ENCODE measurements around the gene NATD1.

The NATD1 gene

DNA sequence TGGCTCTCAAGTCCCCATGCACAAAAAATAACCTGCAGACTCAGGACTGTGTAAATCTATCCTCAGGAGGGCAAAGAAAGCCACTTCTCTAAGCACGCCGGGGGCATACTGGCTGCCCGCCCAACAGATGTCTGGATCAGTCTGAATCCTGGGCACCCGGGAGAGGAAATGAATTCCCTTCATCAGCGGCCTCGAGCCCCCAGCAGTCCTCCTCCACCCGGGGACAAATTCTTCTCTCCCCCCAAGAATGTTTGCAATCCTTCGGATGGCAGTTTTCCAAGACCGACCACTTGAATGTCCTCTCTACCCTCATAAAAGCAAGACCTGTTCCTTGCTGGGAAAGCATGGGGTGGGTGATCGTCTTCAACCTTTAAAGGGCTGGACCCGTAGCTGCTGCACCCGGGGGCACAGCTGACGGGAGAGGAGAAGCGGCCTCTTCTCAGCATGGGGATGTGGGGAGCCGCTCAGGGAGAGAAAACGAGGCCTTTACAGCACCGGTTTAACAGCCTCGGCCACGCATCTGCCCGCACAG, 21.9 kb upstream of the NATD1 start:
- DNase-seq, result peak; percentile 15

- DNase-seq, result no peak
Measured at GRCh38 chr17:21272881-21273792, 19.9 kb upstream of the NATD1 start.

DNA sequence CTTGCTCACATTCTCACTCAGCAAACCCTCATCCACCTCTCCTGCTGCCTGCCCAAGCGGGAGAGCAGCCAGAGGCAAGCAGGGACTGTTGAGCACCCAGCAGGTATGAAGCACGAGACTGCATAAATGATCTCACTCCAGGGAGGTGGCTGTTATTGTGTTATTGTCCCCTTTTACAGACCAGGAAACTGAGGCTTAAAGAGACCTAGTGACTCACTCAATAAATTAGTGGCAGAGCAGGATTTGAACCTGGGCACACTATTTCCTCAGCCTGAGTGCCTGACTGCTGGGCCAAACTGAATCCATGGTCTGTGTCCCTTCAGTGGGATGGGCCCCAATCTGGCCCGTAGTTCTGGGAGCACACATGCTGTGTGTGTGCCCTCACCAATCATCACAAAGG, 19.0 kb upstream of the NATD1 start:
- DNase-seq, result no peak

DNA sequence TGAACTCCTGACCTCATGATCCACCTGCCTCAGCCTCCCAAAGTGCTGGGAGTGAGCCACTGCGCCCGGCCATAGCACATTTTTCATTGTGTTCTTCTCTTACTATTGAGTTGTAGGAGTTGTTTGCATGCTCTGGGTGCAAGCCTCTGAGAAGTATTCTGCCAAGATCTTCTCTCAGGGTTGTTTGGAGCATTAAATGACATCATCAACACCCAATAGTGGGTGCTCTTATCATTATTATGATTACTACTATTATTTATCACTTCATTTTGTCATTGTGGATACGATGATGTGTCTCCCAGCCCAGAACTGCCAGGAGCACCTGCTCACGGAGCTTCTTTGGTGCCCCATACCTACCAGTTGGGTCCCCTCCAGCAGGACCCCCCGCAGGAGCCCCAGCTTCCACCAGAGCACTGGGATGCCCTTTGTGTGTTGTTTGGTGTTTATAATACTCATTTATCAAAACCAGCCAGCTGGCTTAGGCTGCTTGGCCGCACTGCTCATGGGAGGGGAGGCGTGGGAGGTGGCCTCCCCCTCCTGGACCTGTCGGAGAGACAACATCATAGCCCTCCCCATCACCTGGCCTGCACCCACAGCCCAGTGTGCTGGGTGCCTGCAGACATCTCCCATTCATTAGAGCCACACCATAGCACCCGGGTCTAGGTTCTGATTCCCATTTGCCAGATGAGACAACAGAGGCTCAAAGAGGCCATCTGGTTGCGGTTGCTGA, 18.4 kb upstream of the NATD1 start:
- no peak for DNase-seq

DNA sequence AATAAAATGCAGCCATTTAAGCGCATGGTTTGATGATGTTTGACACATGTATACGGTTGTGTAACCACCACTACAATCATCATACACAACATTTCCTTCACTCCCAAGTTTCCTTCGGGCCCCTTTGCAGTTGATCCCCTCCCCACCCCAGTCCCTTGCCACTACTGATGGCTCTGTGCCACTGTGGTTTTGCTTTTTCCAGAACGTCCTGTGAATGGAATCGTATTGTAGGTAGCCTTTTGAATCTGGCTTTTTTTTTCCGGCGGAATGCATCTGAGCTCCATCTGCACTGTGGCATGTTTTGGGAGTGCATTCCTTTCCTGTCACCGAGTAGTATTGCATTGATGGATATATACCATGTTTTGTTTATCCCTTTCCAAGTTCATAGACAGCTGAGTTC, 16.2 kb upstream of the NATD1 start:
- no peak for DNase-seq

DNA sequence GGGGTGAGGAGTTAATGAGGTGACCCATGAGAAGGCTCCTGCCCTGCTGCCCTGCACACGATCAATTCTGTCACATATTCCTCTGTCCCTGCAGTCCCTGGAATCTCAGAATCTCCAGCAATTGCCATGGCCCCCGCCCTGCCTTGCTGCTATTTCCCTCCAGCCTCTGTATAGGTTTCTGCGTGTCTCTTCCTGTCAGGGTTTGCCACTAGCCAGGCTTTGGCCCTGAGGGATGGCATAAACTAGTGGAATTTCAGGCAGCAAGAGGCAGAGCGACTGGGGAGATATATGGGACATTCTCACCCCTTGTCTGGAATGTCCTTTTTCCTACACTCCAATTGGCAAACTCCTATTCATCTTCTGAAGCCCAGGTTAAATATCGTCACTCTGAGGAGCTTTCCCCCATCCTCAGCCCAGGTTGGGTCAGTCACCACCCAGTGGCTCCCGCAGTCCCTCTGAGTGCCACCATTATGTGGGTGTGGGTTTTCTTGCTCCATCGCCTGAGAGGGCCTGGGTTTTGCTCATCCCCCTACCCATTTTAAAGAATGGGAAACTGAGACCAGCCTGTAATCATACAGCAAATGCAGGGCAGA, 15.5 kb upstream of the NATD1 start:
- DNase-seq, result no peak

- no peak for DNase-seq
Measured at GRCh38 chr17:21263376-21263775, 10.2 kb upstream of the NATD1 start.

DNA sequence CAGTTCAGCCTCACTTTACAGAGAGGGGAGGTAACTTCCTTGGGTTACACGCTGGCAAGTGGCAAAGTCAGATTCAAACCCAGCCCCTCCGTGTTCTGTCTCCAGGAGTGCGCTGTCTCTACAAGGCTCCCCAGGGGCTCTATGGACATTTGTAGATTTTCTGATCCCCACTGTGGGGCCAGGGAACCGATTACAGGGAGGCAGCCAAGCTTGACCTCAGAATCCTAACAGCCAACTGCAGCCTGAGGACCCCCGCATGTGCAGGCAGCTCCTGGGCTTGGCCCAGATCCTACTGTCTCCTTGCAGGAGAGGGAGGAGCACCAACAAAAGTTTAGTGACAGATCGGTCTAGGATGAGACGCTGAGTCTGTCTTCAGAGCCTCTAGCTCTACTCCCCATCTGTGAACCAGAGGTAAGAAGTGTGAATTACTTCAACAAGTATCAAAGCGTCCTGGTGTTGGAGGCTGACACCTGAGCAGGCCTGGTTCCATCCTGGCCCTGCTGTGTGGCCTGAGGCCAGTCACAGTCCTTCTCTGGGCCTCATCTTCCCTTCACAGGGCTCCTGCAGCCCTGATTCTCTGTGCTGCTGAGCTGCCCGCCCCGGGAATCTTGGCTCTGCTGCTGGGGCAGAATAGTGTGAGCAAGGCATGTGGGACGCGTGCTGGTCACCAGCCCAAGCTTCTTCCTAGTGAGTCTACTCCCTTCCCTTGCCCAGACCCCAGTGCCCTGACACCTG, 9.2 kb upstream of the NATD1 start:
- no peak for DNase-seq

DNA sequence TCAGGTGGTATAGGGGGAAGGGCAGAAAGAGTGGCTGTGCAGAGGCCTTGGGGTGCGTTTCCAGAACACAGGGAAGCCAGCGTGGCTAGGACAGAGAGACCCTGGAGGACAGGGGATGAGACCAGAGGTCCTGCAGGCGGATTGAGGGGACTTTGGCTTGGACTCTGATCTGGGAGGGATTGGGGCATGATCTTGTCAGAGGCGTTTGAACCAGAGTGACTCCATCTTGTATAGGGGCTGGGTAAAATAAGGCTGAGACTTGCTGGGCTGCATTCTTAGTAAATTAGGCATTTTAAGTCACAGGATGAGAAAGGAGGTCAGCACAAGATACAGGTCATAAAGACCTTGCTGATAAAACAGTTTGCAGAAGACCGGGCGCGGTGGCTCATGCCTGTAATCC, 5.4 kb upstream of the NATD1 start:
- no peak for DNase-seq

- DNase-seq, result no peak
Measured at GRCh38 chr17:21253646-21254441, 634 bp upstream of the NATD1 start.

GRCh38 chr17:21252289-21252795, 868 bp downstream of the NATD1 start:
- no peak for DNase-seq

DNA sequence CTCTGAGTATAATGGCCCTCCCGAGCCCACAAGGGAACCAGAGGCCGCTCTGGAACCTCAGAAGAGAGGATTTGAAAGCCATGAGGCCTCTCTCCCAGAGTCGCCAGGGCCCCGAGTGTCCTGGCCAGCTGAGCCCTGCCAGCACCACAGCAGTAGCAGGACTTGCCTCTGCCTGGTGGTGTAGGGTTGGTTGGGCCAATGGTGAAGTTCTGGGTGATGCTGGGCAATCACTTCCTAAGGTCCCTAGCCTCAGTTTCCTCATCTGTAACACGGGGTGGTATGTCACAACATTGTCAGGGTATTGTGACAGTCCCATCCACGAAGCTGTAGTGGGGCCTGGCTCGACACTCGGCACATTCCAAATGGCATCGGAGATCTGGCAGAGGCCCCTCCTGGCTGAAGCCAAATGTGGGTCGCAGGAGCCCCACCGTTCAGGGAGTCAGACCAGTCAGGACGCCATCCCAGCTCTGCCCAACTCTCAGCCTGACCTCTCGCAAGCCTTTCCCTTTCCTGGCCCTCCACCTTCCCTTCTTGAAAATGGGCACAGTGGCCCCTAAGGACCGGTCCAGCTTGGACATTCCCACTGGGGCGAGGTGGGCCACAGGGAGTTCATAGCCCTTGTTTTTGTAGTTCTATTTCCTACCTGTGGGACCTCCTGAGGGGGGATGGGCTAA, 1.7 kb downstream of the NATD1 start:
- DNase-seq, result no peak

DNA sequence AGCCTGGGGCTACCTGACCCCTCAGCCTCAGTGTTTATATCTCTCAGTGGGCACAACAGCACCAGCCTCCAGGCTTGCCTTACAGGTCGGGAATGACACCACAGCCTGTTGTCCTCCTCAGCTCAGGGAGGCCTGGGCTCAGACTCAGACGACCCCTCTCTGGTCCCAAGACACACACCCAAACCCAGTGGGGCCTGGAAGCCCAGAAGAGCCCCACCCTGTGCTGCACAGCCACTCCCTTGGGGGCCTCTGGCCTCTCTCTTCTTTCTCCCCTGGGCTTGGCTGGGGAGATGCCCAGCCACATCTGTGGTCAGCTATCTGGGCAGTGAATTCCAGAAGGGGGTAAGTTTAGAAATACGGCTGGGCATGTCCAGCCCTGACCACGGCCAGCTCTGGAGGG, 2.4 kb downstream of the NATD1 start:
- DNase-seq, result no peak

- no peak for DNase-seq
Measured at GRCh38 chr17:21249920-21250703, 3.1 kb downstream of the NATD1 start.

GRCh38 chr17:21249086-21249795, 4.0 kb downstream of the NATD1 start:
- DNase-seq, result no peak

GRCh38 chr17:21248500-21248899, 4.7 kb downstream of the NATD1 start:
- no peak for DNase-seq

GRCh38 chr17:21247552-21248258, 5.5 kb downstream of the NATD1 start:
- DNase-seq, result no peak

DNA sequence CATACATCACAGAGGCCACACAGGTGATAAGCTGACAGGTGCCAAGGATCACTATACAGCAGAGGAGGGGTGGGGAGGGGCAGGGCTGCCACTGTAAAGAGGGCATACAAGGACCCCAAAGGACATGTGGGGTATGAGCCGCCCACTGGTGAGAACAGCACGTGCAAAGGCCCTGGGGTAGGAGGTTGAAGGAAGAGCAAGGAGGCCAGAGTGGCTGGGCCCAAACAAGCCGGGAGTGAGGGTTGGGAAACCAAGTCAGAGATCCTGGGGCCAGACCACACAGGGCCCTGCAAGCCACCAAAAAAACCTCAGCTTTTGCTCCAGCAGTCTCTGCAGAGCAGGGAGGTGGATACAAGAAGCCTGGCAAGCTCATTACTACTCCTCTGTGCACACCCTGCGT, 6.5 kb downstream of the NATD1 start:
- DNase-seq, result no peak

DNA sequence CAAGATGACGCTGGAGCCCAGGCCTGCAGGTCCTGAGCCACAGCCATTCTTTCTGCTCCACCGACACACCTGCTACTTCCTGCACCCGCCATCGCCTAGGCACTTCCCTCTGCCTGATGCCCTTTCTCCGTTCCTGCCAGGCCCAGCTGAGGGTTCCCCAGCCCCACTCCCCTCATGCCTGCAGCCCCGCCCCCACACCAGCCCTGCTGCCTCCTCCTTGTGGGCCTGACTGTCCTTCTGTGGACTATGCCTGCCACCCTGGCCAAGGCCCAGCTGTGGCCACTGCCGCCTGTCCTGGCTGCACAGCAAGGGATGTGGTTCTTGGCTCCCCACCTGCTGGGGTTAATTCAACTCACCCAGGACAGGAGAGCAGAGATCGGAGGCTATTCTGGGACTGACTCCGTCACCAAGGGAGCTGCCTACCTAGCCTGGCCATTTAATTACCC, 7.5 kb downstream of the NATD1 start:
- peak; percentile 23 for DNase-seq

Data from NCI-H146 (cell line).